Measurements from ENCODE around the gene ZNF677.
"Not testable (repeated sequence)": the region's sequence is repeated elsewhere in the genome, so short reads cannot be mapped to it uniquely, and the experiment has no call there.

ZNF677 gene

DNA sequence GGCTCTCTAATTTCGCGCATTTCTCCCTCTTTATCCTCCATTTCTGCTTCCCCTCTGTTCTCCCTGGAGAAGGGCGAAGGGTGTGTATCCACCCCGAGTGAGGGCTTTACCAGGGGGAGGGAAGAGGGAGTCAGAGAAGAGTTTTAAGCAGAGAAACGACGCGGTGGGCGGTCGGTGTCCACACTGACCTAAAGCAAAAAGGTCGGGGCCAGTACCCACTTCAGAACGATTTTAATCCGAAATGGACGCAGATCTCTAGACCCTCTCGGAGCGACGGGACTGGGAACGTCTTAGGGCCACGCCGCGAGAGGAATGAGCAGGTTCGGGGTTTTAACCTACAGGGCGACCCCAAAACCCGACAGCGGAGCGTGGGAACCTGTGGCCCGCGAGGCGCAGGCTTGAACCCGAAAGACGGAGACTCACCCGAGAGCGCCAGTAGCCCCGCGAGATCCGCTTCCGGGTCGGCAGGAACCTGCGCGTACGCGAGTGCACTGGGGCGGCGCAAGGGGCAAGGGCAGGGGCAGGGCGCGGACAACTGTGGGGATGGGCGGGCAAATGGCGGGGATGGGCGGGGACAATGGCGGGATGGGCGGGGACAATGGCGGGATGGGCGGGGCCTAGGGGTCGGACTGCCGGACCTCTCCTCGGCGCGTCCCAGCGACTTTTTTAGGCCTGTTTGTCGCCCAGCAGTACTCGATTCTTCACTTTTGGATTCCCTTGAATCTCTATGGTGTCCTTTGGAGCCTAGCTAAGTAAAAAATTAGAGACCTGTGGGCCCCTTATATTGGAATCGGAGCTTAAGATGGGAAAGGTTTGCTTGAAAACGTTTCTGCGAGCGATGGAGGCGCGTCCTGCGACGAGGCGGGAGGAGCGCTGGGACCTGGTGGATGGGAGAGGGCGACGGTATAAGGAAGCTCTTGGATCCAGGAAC is at the start of gene ZNF677:
TSS of gene ZNF677 (minus strand) at position 463 of the 931 bp plus-strand sequence. CDS start 3,323 bp downstream, outside the sequence.
- DNase-seq (ENCODE audit: low read depth in 2 of 2): peak; percentile 65 to 70

DNA sequence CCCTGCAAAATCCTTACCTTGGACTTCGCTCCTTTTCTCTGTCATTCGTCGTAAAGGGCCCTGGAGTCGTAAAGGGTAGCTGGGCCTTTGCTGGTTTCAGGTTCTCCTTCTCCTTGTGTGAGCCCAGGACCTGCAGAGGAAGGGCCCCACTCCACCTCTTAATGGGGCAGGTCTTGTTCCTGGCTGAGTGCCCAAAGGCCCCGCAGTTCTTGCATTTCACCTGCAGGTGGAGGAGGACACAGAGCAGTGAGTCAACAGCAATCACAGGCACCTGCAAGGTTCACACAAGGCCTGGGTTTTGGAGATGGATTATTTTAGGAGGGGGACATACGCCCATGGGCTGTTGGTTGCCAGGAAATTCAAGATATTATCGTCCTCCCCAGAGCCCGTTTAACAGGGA is 46.7 kb upstream of the ZNF677 start:
- DNase-seq (ENCODE audit: low read depth in 2 of 2): not testable (repeated sequence)

DNA sequence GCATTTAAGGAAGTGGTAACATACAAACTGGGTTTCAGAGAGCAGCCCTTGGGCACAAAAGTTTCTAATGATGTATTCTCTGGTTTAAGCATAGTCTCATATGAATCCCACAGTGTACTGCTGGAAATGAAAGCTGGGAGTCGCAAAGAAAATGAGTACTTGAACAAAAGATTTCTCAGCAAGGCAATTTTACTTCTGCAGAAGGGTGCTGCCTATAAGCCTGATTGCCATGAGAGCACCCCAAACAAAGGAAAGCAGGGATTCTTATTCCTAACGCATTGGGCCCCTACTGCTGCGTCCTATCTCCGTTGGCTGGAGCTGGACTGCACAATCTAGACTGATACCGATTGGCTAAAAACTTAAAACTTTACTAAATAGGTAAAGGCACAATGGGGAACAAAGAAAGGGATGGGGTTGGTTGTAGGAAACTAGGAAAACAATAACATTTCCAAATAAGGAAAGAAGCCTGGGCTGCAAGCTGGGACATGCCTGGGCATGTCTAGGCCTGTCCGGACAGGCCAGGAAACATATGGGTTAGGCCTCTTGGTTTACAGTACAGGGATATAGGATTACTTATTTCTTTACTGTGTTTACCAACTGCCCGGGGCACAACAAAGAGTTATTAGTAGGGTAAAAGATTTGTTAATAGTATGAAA is 40.2 kb upstream of the ZNF677 start:
- no peak for DNase-seq (ENCODE audit: low read depth in 2 of 2)

DNA sequence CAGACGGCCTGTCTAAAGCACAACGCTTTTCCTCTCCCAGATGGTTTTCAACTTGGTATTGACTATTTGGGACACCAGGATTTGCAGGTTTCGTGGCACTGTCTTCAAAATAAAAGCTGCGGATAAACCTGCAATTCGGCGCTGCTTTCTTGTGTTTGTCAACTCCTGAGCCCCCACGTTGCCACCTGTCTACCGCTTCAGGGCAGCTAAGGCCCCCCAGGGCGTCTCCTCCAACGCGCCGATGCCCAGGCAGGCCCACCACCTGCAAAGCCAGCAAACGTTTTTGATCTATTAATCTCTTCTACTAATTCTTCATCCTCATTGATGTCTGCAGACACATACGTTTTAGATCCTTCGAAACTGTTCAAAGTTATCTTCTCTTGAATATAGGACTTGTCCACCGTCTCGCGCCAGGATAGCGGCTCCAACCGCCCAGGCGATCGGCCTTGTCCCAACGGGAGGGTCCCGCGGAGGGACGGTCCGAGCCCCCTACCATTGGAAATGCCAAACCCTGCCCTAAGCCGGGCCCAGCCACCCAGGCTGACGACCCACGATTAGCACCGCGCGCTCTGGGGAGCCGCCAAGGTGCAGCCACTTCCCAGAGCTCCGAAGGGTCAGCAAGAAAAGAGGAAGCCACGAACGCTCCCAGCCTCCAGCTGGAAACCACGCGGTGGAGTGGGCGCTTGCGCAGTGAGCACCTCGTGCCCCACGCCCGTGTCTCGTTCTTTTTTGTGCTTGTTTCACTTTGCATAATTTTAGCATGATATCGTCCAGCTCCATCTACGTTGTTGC is 36.3 kb upstream of the ZNF677 start:
- no peak for DNase-seq (ENCODE audit: low read depth in 2 of 2)

DNA sequence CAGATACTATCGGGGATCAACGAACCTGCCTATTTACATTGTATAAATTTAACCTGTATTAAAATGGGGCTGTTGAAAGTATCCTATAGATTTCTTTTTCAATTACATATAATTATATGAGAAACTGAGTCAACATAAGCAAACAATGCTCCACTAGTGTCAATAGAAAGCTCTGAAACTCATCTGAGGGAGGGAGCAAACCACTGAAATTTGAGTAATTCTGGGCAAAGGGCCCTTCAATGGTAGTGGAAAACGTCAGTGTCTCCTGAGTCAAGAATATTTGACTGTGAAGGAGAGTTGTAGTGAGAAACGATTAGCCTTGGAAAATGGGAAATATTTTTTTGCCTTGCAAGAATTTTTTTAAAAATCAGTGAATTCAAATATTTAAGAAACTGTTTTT is 30.4 kb upstream of the ZNF677 start:
- no peak for DNase-seq (ENCODE audit: low read depth in 2 of 2)

DNA sequence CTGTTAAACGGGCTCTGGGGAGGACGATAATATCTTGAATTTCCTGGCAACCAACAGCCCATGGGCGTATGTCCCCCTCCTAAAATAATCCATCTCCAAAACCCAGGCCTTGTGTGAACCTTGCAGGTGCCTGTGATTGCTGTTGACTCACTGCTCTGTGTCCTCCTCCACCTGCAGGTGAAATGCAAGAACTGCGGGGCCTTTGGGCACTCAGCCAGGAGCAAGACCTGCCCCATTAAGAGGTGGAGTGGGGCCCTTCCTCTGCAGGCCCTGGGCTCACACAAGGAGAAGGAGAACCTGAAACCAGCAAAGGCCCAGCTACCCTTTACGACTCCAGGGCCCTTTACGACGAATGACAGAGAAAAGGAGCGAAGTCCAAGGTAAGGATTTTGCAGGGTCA is 27.3 kb upstream of the ZNF677 start:
- DNase-seq (ENCODE audit: low read depth in 2 of 2): not testable (repeated sequence)

DNA sequence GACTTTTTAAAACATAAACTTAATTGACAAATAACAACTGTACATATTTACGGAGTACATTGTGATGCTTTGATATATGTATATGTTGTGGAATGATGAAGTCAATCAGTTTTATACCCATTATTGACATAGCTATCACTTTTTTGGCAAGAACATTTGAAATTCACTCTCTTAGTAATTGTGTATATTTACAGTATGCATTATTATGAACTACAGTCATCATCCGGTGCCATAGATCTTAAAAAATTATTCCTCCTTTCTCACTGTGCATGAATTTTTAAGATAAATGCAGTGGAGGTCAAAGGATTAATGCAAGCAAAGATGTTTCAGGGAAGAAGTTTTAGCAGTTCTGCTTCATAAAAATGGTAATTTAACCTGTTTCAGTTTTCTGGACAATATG is 20.8 kb upstream of the ZNF677 start:
- DNase-seq (ENCODE audit: low read depth in 2 of 2): no peak

DNA sequence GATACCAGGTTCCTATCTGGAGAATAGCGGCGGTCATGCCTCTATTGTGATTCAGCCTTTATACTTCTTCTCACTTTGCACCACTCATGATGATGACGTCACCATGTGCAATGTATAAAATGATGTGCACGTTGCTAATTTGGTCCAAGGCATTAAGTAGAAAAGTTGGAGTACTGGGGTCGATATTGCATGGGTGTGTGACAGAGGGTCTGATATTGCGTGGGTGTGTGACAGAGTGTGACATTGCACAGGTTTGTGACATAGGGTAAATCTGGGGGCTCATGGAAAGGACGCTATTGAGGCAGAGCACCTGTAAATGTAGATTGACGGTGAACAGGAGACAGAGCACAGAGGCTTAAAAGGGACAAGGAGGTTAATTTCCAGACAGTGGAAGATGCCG is 17.4 kb upstream of the ZNF677 start:
- no peak for DNase-seq (ENCODE audit: low read depth in 2 of 2)

DNA sequence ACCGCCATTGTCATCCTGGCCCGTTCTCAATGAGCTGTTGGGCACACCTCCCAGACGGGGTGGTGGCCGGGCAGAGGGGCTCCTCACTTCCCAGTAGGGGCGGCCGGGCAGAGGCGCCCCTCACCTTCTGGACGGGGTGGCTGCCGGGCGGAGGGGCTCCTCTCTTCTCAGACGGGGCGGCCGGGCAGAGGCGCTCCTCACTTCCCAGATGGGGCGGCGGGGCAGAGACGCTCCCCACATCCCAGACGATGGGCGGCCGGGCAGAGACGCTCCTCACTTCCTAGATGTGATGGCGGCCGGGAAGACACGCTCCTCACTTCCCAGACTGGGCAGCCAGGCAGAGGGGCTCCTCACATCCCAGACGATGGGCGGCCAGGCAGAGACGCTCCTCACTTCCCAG is 15.2 kb upstream of the ZNF677 start:
- DNase-seq (ENCODE audit: low read depth in 2 of 2): not testable (repeated sequence)

DNA sequence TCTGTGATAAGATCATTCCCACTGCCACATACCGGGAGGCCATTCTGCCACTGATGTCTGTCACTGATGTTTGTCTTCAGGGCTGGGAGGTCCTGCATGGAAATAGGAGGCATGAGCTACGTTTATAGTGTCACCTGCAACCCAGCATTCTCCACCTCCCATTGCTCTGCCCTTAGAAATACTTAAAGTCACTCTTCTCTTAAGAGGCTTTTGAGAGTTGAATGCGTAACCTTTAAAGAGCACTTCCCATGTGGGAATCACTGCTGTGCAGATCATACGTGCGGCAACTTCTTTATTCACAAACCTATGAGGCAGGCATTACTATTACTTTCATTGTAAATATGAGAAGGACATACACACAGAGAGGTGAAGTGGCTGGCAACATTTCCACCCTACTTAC is 12.9 kb upstream of the ZNF677 start, which contains the start of gene VN1R4:
TSS of gene VN1R4 (minus strand) at position 101 of the 400 bp plus-strand sequence. CDS start at position 43, 58 bp downstream.
- DNase-seq (ENCODE audit: low read depth in 2 of 2): not testable (repeated sequence)

DNA sequence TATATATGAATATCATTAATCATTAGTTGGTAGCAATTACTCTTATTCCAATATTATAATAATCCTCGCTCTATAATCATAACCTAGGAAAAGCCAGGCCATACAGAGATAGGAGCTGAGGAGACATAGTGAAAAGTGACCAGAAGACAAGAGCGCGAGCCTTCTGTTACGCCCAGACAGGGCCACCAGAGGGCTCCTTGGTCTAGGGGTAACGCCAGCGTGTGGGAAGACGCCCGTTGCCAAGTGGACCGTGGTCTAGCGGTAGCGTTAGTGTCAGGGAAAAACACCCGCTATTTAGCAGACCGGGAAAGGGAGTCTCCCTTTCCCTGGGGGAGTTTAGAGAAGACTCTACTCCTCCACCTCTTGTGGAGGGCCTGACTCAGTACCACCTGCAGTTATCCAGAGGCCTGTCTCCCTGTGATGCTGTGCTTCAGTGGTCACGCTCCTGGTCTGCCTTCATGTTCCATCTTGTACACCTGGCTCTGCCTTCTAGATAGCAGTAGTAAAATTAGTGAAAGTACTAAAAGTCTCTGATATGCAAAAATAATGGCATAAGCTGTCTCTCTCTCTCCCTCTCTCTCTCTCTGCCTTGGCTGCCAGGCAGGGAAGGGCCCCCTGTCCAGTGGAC is 3.2 kb upstream of the ZNF677 start, which contains the start of gene VN1R2:
TSS of gene VN1R2 (plus strand) at position 578 of the 628 bp plus-strand sequence. CDS start 84 bp downstream, outside the sequence.
- DNase-seq (ENCODE audit: low read depth in 2 of 2): not testable (repeated sequence)

DNA sequence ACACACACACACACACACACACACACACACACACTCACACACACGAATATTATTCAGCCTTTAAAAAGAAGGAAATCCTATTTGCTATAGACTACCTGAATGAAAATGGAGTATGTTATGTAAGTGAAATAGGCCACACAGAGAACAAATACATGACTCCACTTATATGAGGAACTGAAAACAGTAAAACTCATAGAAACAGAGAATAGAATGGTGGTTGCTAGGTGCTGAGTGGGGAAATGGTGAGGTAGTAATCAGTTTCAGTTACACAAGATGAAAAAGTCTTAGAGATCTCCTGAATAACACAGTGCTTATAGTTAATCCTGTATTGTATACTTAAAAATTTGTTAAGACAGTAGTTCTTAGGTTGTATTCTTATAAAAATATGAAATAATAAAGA is 8.2 kb downstream of the ZNF677 start:
- no peak for DNase-seq (ENCODE audit: low read depth in 2 of 2)

DNA sequence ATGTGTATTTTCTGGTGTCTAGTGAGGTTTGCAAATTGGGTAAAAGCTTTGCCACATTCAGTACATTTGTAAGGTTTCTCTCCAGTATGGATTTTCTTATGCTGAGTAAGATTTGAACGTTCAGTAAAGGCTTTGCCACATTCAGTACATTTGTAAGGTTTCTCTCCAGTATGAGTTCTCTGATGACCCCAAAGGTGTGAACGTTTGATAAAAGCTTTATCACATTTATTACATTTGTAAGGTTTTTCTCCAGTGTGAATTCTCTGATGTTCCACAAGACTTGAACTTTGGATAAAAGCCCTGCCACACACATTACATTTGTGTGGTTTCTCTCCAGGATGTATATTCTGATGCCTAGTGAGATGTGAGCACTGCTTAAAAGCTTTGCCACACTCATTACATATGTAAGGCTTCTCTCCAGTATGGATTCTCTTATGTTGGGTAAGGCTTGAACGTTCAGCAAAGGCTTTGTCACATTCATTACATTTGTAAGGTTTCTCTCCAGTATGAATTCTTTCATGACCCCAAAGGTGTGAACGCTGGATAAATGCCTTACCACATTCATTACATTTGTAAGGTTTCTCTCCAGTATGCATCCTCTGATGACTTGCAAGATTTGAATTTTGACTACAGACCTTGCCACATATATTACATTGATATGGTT is 17.4 kb downstream of the ZNF677 start:
- DNase-seq (ENCODE audit: low read depth in 2 of 2): no peak

DNA sequence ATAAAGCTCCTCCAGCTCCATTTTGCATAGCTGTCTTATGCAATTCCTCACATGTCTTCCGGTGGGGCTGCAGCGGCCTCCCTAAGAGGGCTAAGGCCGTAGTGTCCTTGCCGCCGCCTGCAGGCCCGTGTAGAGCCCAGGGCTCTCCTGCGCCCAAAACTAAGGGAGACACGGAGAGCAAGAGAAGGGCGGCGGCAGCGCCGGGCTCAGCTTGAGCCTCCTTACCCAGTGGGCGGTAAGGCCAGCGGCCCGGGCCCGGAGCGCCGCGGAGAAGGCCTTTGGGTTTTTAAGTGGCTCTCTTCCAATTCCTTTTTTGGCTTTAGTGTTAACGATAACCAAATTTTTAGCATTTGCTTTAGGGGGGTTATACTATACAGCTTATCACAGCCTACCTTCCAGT is 30.1 kb downstream of the ZNF677 start:
- DNase-seq (ENCODE audit: low read depth in 2 of 2): no peak

DNA sequence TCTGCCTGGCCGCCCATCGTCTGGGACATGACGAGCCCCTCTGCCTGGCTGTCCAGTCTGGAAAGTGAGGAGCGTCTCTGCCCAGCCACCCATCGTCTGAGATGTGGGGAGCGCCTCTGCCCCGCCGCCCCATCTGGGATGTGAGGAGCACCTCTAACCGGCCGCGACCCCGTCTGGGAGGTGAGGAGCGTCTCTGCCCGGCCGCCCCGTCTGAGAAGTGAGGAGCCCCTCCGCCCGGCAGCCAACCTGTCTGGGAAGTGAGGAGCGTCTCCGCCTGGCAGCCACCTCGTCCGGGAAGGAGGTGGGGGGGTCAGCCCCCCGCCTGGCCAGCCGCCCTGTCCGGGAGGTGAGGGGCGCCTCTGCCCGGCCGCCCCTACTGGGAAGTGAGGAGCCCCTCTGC is 32.0 kb downstream of the ZNF677 start:
- not testable (repeated sequence) for DNase-seq (ENCODE audit: low read depth in 2 of 2)

DNA sequence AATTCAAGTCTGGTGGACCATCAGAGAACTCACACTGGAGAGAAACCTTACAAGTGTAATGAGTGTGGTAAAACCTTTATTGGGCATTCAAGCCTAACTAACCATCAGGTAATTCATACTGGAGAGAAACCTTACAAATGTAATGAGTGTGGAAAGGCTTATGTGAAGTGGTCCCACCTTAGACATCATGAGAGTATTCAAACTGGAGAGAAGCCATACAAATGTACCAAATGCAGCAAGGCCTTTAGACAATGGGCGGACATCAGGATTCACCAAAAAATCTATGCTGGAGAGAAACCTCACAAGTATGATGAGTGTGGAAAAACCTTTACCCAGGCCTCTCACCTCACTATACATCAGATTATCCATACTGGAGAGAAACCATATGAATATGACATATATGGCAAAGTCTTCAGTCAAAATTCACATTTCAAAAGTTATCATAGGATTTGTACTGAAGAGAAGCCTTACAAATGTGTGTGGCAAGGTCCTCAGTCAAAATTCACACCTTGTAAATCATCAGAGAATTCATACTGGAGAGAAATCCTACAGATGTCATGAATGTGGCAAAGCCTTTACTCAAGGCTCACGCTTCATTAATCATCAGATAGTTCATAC is 41.9 kb downstream of the ZNF677 start:
- no peak for DNase-seq (ENCODE audit: low read depth in 2 of 2)

DNA sequence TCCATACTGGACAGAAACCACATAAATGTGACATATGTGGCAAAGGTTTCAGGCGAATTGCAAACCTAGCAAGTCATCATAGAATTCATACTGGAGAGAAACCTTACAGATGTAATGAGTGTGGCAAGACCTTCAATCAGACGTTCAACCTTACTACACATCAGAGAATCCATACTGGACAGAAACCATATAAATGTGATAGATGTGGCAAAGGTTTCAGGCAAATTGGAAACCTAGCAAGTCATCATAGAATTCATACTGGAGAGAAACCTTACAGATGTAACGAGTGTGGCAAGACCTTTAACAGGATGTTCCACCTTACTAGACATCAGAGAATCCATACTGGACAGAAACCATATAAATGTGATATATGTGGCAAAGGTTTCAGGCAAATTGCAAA is 43.1 kb downstream of the ZNF677 start:
- DNase-seq (ENCODE audit: low read depth in 2 of 2): not testable (repeated sequence)

DNA sequence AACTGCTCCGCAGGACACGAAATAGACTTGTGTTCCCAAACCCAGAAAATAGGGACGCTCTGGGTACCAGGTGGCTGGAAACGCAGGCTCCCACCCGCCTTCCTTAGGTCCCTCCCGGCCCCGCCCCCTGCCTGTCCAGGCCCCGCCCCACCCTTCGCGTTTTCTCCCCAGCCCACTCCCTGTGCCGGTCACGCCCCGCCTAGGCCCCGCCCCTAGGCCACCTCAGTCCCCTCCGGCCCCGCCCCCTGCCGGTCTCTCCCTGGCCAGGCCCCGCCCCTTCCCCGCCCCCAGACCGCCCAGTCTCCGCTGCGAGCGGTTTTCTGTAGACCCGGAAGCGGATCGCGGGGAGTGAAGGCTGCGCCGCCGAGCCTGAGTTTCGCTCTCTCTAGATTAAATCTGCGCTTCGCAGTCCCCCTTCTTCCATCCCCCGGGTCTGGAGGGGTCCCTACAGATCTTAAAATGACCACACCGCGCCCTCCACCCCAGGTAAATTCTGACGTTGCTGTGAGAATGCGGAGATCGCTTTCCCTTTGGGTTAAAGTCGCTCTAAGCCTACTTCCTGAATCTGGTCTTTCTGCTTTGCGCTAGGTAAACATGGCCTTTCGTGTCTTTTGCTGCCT is 57.8 kb downstream of the ZNF677 start:
- peak; percentile 91 to 97 for DNase-seq (ENCODE audit: low read depth in 2 of 2)

DNA sequence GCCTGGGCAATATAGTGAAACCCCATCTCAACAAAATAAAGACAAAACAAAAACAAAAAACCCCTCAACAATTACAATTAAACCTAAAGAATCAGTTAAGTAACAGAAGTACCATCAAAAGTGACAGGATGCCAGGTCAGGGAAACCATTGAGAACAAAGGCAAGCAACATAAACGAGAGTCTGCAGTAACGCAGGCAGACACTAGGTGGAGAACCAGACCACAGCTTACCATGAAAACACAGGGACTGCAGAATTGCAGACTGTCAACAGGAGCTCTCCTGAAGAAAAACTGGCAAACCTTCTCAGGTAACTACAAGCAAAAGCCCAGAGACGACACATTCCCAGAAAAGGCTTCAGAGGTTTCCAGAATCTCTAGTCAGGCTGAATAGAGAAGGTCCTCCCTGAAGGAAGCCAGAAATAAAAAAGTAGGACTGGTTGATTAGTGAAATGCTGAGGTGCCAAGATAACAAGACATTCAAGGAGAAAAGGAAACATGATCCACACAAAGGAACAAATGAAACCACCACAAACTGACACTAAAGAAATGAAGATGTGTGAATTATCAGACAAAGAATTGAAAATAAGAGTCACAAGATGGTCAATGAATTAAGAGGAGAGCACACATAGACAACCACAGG is 59.3 kb downstream of the ZNF677 start:
- peak; percentile 39 to 54 for DNase-seq (ENCODE audit: low read depth in 2 of 2)

Data from activated CD8-positive, alpha-beta memory T cell treated with anti-CD3 and anti-CD28 coated beads for 4 hours (primary cell).